HG02642 (cell line): Measurements from ENCODE around the gene POPDC3.
A peak's percentile ranks its signal among the peaks of the same experiment; 100 is the strongest.

Experiments used
- ATAC-seq: cut with Tn5 transposase; IDR thresholded peaks from one replicate; pipeline ENCODE4 v1.9.1; 2021; ENCODE audit warnings: mild to moderate bottlenecking; ENCODE audit not compliant: unreplicated experiment, poor library complexity

Gene POPDC3

DNA sequence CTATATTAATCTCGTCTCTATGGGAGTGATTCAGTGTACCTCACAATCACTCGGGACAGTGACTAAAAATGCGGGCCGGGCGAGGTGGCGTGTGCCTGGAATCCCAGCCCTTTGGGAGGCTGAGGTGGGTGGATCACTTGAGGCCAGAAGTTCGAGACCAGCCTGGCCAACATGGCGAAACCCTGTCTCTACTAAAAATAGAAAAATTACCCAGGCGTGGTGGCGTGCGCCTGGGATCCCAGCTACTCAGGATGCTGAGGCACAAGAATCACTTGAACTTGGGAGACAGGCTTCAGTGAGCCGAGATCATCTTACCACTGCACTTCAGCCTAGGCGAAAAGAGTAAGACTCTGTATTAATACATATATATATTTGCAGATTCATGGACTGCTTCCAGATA, 17.4 kb downstream of the POPDC3 start:
- no peak for ATAC-seq

- ATAC-seq = no peak
Observed at GRCh38 chr6:105161421-105161820, 18.4 kb downstream of the POPDC3 start.

DNA sequence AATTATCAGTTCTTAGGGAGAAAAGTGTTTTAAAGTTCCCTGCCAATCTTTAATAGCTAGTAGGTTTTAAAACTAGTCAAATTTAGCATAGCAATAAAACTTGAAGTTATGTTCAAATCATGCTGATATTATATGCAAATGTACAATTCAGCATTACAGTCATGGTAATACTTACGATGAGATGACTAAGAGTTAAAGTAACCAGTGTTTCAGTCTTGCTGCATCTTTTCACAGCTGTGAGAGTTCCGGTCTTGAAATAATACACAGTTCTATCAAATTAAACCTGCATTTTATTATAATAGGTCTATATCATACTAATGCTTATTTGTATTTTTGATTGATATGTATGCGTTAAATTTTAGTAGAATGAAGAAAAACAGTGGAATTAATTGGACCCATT, 26.1 kb downstream of the POPDC3 start:
- no peak for ATAC-seq

- no peak for ATAC-seq
Observed at GRCh38 chr6:105152880-105153279, 26.9 kb downstream of the POPDC3 start.

DNA sequence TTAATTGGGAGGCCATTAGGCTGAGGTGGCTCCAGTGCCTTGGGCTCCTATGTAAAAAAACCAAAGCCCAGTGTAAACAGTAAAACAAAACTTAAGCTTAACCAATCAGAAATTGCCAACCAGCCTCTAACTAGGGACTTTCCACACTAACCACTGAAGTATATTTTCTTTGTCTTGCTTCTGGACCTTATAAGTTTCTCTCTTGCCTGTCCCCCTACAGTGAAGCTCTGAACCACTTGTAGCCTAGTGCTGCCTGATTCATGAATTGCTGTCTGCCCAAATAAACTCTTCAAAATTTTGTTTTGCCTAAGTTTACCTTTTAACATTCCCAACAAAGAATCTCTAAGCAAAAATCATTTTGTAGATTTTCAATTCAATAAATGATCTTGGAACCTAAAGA, 28.2 kb downstream of the POPDC3 start:
- ATAC-seq = no peak

- no peak for ATAC-seq
Observed at GRCh38 chr6:105138141-105138540, 41.7 kb downstream of the POPDC3 start.

DNA sequence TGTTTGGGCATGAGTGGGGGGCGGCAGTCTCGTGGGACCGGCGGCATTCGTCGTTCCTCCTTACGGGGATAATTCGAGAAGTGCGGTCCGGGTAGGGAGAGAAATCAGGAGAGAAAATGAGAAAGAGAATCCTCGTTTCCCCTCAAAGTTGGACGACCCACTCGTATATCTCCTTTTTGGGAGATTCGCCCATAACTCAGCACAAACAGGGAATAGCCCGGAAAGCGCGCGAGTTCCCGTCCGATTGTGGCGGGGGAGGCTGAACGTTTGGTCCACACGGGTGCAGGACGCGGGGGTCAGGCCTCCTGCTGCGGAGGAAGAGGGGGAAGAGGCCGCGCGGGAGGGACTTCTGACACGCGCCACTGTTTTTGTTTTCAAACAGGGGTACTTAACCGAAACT, 42.4 kb downstream of the POPDC3 start:
- ATAC-seq = no peak

GRCh38 chr6:105136431-105137350, 43.1 kb downstream of the POPDC3 start:
- ATAC-seq = peak; percentile 67

DNA sequence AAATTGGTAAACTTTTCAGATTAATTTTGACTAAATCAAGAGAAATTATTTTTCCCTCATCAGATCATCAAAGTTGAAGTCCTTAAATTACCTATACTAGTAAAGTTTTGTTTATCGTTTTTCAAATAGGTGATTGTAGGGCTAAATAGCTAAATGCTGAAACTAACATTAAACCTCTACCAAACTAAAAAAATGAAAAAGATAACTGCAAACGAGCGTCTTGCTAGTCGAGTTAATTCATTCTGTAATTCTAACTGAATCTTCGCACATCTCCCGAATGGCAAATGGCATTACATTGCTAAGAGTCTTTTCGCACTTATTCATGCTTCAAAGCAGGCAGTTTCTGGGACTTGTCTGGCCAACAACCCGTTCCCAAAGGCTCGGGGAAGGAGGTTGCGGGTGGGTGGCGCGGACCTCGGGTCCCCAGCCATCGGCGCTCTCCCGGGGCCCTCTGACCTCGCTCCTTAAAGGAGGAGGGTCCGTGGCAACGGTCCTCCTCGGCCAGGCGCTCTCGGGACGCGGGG, 43.8 kb downstream of the POPDC3 start:
- no peak for ATAC-seq

GRCh38 chr6:105135056-105135455, 44.8 kb downstream of the POPDC3 start:
- ATAC-seq = no peak

- ATAC-seq = no peak
Observed at GRCh38 chr6:105122717-105123116, 57.1 kb downstream of the POPDC3 start.

DNA sequence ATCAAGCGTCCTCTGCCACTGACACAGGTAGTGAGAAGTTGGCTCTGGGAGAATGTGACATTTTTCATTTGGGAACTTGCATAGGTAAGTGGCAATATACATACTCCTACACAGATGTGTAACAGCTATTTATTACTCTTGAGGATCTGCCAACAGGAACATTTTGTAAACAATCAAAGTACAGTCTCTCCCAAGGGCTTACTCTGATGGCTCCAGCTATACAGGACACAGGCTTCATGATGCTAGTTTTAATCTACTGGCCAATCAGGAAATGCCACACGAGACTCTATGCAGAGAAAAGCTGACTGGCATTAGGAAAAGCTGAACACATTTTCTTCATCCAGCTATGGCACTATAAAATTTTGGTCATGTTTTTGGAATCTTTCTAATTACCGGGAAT, 57.8 kb downstream of the POPDC3 start:
- ATAC-seq = no peak

DNA sequence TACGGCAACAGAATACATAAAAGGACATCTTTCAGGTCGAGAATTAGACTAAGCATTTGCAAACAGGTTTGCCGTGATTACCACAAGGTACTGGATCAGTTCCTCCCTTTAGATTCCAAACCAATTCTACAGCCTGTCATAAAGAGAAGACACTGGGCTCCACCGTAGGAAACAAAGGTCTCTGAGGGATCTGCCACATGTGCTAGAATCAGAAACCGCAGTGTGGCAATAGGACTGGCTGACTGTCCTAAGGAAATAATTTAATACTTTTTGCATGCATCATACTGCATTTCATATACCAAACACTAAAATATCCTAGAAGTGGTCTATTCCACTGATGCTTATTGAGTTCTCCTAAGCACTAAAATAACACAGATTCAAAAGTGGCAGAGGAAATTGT, 59.2 kb downstream of the POPDC3 start:
- no peak for ATAC-seq

DNA sequence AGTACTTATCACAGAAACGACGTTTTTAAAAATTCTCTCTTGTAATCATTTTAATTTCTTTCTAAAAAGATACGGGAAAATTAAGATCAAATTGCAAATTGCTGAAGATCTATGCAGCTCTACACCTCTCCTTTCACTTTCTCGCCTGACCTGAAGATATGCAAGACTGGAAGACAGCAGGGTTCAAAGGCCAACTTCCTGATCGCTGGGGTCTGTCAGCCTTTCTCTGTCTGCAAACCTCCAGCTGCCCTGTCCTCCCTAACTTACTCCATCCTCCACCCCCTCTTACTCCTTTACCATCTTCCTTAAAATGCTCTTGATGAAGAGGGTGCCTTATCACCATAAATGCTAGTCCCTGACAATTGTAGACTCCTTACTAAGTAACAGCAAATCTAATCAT, 63.7 kb downstream of the POPDC3 start:
- ATAC-seq = no peak

GRCh38 chr6:105113422-105113821, 66.4 kb downstream of the POPDC3 start:
- no peak for ATAC-seq

- ATAC-seq = no peak
Observed at GRCh38 chr6:105112577-105112976, 67.2 kb downstream of the POPDC3 start.

DNA sequence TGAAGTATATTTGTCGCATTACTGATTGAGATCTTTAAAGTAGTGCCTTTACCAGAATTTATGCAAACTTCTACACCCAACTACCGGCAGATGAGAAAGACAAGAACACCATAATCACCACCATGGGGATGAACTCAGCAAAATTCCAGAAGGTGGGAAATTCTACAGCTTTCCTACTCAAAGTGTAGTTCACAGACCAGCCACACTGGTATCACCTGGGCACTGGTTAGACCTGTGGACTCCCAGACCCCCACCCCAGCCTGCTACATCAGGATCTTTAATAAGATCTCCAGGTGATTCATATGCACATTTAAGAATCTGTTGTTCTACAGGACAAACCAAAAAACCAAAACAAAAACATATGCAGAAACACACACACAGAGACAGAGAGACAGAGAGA, 67.9 kb downstream of the POPDC3 start:
- ATAC-seq = no peak

DNA sequence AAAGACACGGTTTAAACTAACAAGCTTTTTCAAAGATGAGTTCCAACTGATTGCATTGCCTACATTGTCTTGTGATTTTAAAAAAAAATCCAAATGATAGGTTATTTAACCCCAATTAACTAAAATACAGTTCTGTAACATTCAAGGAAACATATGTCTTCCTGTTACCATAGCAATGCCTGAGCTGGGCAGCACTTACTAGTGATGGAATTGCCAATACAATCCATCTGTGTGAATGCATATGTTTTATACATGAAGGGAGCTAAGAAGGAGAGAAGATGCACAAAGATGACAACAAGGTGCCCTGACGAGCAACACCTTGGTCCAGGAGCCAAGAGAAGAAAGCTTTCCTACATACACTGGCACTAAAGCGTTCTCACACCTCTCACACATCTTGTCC, 68.7 kb downstream of the POPDC3 start:
- ATAC-seq = no peak

- no peak for ATAC-seq
Observed at GRCh38 chr6:105109955-105110895, 69.6 kb downstream of the POPDC3 start.

DNA sequence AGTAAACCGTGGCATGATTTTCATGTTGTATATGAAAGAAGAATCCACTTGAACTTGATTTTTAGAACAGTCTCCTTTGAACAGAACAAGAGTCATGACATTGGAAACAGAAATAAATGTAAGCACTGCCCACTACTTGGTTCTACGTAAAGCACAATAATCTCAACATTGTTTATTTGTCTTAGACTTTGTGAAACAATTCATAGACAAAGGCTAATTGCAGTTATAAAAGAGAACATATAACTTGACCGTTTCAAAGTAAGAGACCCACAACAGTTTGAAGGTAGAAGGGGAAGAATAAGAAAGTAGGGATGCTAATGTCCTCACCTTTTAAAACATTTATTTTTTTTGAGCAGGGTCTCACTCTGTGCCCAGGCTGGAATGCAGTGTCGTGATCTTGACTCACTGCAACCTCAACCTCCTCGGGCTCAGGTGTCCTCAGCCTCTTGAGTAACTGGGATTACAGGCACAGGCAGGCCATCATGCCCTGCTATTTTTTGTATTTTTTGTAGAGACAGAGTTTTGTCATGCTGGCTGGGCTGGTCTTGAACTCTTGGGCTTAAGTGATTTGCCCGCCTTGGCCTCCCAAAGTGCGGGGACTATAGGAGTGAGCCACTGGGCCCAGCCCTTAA, 71.1 kb downstream of the POPDC3 start:
- no peak for ATAC-seq
